Bronchial smooth muscle cell (primary cell): ENCODE results near the gene JAGN1. TPM values are rescaled to one million over a fixed set of nuclear protein-coding genes. Genes with fewer than 3 reads are reported as not detected.

Experiments
- total RNA-seq: library from RNA; depleted of rRNA; stranded (reverse); fragments of >200 nt; gene quantifications from 2 replicates; pipeline ENCODE4 v1.2.1, GENCODE V29; 2014

Gene JAGN1
- 26.3 and 43.4 TPM in 2 replicates for total RNA-seq

GRCh38 chr3:9890249-9891071 lies at the start of gene JAGN1:
Gene JAGN1, plus strand, starts transcription at chr3:9890610. Its CDS starts 113 bp downstream, at chr3:9890723.

DNA sequence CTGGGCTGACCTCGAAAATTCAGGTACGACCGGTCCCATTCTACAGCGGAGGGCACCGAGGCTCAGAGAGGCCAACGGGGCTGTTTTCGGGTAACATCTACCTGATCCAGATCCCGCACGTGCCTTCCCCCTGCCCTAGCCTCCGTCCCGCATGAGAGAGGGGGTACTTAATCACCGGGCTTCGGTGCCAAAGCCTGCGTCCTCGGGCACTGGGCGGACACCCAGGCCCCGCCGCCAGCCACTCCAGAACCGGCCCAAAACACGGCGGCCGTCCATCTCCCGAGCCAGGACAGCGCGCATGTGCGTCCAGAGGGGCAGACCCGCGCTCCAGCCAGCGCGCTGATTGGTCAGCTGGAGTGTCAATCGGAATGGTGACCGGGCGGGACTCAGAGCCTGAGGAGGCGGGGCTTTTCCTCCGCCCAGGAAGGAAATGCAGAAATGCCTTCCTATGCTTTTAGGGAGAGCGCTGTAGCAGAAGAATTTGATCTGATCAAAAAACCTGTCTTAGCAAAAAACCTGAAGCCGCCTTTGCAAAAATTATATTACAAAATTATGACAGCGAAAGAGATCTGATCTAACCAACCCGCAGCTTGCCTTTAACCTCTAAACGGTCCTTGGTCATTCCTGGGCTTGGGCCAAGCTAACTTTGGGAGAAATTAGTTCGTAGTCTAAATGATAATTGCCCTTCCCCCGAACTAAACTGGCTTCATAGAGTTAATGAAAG lies 46.5 kb upstream of the JAGN1 start, which contains the start of gene RPUSD3:
TSS of gene RPUSD3 (minus strand) at position 294 of the 724 bp plus-strand sequence. CDS start at position 276, 18 bp downstream.

GRCh38 chr3:9879830-9880549 lies 10.4 kb upstream of the JAGN1 start, which contains the start of gene CIDEC:
Gene CIDEC, minus strand, starts transcription at chr3:9880253. Its CDS starts 1,767 bp downstream, at chr3:9878486.

DNA sequence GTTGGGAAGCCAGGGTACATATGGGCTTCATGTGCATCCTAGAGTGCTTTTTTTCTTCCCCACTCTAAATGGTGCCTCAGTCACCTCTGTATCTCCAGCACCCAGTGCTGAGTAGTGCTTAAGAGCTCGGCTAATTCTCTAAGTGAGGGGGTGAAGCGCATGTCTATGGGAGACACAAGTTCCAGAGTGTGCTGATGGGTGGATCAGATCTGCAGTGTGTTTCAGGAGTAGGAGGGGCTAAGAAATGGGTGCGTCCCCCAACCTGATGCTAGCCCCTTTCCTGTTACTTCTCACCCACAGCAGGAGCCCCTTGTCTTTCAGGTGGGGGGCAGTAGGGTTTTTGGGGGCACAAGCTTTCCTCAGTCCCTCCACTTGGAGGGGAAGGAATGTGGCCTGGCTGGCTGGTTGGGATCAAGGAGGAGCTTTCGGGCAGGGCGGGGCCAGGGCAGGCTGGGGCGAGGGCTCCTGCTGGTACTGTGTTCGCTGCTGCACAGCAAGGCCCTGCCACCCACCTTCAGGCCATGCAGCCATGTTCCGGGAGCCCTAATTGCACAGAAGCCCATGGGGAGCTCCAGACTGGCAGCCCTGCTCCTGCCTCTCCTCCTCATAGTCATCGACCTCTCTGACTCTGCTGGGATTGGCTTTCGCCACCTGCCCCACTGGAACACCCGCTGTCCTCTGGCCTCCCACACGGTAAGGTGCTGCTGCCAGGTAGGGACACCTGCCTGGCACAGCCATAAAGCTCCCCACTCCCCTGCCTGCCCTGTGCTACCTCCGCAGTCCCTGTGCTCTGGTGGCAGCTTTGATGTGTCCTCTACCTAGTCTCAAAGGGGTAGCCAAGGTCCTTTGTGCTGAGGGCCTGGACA lies 12.2 kb downstream of the JAGN1 start, which contains the start of gene IL17RE:
TSS of gene IL17RE (plus strand) at position 477 of the 866 bp plus-strand sequence. CDS start at position 562, 85 bp downstream.

GRCh38 chr3:9916734-9917680 lies 26.6 kb downstream of the JAGN1 start, which contains the start of gene IL17RC:
Gene IL17RC, plus strand, starts transcription at chr3:9917098. Its CDS starts 218 bp downstream, at chr3:9917316.

GRCh38 chr3:9933561-9934234 lies 43.3 kb downstream of the JAGN1 start, which contains the start of gene CRELD1:
Gene CRELD1, plus strand, starts transcription at chr3:9933834. Its CDS starts 605 bp downstream, at chr3:9934439.

Other genes starting within 250 kb of the JAGN1 start
- gene MTMR14, start 241.1 kb upstream of the JAGN1 start, total RNA-seq: 30.1 and 39.3 TPM in 2 replicates
- under 0.01 TPM in 1 of 2 replicates, not detected in the other for gene CPNE9, start 186.8 kb upstream of the JAGN1 start, total RNA-seq
- 10.1 and 14.3 TPM in 2 replicates for gene BRPF1, start 158.9 kb upstream of the JAGN1 start, total RNA-seq
- 23.5 and 24.7 TPM in 2 replicates for gene OGG1, start 140.7 kb upstream of the JAGN1 start, total RNA-seq
- 38.5 and 52.0 TPM in 2 replicates for gene CAMK1, start 120.7 kb upstream of the JAGN1 start, total RNA-seq
- gene TADA3, start 98.1 kb upstream of the JAGN1 start, total RNA-seq: 39.2 and 62.9 TPM in 2 replicates
- gene ARPC4, start 97.5 kb upstream of the JAGN1 start, total RNA-seq: 168 and 191 TPM in 2 replicates
- gene TTLL3, start 80.3 kb upstream of the JAGN1 start, total RNA-seq: 20.3 and 43.4 TPM in 2 replicates
- 19.5 and 19.7 TPM in 2 replicates for gene RPUSD3, start 46.6 kb upstream of the JAGN1 start, total RNA-seq
- gene CIDEC, start 10.4 kb upstream of the JAGN1 start, total RNA-seq: not detected in 2 replicates
- gene IL17RE, start 12.2 kb downstream of the JAGN1 start, total RNA-seq: 0.52 and 0.63 TPM in 2 replicates
- 25.4 and 37.8 TPM in 2 replicates for gene IL17RC, start 26.5 kb downstream of the JAGN1 start, total RNA-seq
- gene CRELD1, start 43.2 kb downstream of the JAGN1 start, total RNA-seq: 20.0 and 45.3 TPM in 2 replicates
- gene PRRT3, start 61.8 kb downstream of the JAGN1 start, total RNA-seq: 1.9 and 3.0 TPM in 2 replicates
- 67.1 and 70.9 TPM in 2 replicates for gene EMC3, start 96.2 kb downstream of the JAGN1 start, total RNA-seq
- gene FANCD2, start 135.8 kb downstream of the JAGN1 start, total RNA-seq: 1.0 and 3.6 TPM in 2 replicates
- not detected in 2 replicates for gene FANCD2OS, start 217.6 kb downstream of the JAGN1 start, total RNA-seq
- 131 and 142 TPM in 2 replicates for gene BRK1, start 225.1 kb downstream of the JAGN1 start, total RNA-seq